Stimulated activated CD4-positive, alpha-beta T cell treated with anti-CD3 and anti-CD28 coated beads, Interleukin-15, amount 100 ng/mL, for 48 hours (primary cell): ENCODE measurements around the gene WDR5.

Experiments
- DNase-seq, 2 donors: peaks; one replicate each; pipeline ENCODE4 v3.0.0-alpha.2; 2020; ENCODE audit warnings: low read depth in 2 of 2

WDR5 gene

DNA sequence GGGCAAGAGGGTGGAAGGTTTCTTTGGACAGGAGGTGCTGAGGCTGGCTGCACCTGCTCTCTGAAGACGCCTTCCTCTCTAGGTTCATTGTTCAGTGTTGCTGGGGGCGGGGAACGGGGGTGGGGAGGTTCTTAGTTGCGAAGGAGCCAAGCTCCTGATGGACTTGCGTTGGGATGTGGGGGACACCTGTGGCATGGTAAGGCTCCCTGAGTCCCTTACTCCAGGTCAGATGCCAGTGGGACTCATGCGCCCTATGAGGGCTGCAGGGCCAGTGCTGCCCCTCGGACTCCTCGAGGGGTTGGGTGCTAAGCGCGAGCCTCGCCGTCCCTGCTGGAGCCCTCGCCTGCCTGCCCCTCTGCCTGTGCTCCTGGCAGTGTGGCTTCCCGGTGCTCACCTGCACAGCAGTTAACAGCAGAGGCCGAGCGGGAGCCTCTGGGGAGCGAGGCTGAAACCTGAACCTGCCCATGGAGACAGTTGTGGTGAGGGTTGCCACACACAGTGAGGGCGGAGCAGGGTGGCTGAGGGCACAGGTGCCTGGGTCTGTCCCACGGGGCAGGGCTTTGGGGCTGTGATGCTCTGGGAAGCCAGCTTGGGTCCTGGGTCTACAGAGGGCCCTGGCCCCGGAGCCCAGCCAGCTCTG lies 23.0 kb downstream of the WDR5 start:
- no peak for DNase-seq

DNA sequence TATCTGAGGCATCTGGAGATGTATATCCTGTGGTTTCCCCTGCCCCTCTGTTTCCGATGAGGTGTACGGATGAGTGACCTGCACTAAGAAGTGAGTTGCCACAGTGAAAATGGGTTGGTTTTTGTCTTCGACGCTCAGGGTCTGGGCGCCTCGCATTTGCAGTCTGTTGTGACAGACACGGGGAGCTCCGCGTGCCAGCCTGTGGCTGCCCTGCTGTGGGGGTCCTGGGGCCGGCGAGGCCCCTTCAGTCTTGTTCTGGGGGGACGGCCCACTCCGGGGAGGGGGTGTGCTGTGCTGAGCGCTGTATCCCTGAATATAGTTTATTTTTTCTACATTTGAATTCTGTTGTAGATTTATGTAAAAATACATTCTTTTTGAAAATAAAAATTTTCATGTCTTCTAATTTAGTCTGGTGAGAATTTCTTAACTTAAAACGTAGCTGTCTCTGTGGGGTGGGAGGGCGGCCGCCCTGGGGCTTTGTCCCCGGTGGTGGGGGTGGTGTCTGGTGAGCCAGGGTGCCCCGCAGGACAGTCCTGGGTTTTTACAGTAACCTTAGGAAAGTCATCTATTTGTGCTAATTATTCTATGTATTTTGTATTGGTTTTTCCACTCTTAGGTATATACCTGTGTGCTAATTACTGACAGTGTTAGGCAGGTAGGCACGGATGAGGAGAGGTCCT lies 23.8 kb downstream of the WDR5 start:
- no peak for DNase-seq

DNA sequence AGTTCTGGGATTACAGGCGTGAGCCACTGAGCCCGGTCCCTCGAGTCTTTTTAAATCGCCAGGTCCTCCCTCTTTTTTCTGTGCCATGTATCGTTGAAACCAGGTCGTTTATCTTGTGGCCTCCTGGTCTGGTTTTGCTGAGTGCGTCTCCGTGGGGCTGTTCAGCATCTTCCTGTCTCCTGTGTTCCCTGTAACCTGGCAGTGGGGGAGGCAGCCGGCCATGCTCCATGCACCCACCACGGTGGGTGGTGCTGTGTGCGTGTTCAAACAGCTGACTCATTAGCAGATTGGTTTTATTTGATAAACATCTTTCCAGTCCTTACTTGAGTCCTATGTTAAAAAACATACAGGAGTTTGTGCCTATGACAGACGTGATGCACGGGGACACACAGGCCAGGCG lies 25.8 kb downstream of the WDR5 start:
- DNase-seq = no peak

DNA sequence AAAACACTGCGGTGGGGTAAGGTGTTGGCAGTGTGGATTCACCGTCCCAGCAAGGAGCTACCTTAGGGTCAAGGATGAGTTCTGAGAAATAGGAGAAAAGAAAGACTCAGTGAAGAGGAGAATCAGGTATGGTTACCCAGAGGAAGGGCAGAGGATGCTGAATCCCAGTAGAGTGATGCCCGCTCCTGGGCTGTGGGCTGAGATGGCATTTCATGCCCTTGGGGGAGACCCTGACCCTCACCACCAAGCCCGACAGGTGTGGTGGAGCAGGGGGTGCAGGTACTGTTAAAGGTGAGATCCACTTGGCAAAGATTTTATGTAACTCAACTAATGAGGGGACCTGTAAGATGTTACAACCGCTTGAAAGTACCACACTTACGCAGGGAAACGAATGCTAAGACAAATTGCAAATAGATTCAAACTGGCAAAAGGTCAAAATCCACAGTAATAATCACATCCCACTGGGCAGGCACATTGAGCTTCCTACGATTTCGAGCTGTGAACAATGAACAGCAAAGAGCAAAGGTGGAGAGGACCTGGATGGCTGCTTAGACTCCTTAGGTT lies 26.4 kb downstream of the WDR5 start:
- DNase-seq = no peak

DNA sequence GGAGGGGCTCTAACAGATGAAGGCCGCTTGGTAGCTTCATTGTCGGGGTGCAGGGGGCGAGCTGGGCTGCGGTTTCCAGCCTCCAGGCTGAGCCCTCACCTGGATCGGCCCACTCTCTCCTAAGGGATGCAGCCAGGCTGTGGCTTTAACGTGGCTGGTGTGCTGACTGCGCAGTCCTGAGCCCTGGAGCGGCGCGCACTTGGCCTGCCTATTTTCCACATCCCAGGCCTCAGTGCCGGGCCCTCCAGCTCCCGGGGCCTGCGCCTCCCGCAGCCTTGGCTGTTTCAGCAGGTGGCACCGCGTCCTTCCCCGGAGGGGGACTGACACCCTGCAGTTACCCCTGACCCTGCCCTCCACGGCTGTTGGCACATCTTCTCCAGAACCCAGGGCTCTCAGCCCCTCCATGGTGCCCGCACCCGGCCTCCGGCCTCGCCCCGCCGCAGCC lies 27.1 kb downstream of the WDR5 start:
- DNase-seq = no peak

DNA sequence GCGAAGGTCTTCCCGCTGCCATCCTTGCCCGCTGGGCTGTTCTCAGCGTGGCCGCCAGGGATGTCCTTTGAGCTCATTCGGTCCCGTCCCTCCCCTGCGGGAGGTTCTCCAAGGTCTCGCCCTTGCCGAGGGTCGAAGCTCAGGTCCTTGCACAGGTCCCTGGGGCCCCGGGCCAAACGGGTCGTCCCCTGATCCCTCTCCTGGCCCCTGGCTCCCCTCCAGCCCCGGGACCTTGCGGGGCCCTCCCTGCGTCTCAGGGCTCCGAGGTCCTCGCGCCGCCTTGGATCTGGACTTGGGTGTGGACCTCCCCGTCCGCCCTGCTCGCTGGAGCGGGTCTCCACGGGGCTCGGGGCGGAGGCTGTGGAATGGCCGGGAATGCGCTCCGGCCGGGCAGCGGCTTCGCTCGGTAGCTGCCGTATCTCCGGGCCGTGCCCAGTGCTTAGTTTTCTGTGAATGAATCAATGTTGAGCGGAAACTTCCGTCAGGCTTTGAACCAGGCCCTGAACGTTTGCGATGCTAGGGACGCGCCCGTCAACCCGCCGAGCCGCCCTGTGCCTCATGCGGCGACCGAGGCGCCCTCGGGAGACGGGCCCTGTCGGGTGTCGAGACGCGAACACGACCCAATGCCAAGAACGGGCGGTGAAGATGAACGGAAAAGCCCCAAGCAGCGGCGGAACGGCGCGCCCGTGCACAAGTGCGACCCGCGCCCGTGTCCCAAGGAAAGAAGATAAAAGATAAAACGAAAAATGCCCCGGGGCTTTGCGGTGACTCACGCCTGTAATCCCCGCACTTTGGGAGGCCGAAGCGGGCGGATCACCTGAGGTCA lies 27.7 kb downstream of the WDR5 start:
- peak; percentile 58 to 60 for DNase-seq

DNA sequence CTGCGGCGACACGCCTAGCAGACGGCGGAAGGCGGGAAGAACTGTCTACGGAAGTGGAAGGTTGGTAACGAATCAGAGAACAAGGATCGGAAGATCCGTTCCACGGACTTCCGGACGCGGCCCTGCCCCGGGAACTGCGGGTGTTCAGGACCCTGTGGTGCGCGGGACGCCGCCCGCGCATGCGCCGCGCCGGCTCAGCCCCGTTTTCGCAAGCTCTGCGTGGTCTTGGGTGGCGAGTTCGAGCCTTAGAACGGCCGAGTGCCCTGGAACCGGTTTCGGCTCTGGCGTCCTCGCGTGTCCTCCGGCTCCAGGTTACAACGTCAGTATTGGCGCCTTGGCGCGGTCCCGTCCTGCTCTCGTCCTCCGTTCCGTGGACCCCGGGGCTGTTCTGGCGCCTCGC lies 29.0 kb downstream of the WDR5 start:
- no peak for DNase-seq

DNA sequence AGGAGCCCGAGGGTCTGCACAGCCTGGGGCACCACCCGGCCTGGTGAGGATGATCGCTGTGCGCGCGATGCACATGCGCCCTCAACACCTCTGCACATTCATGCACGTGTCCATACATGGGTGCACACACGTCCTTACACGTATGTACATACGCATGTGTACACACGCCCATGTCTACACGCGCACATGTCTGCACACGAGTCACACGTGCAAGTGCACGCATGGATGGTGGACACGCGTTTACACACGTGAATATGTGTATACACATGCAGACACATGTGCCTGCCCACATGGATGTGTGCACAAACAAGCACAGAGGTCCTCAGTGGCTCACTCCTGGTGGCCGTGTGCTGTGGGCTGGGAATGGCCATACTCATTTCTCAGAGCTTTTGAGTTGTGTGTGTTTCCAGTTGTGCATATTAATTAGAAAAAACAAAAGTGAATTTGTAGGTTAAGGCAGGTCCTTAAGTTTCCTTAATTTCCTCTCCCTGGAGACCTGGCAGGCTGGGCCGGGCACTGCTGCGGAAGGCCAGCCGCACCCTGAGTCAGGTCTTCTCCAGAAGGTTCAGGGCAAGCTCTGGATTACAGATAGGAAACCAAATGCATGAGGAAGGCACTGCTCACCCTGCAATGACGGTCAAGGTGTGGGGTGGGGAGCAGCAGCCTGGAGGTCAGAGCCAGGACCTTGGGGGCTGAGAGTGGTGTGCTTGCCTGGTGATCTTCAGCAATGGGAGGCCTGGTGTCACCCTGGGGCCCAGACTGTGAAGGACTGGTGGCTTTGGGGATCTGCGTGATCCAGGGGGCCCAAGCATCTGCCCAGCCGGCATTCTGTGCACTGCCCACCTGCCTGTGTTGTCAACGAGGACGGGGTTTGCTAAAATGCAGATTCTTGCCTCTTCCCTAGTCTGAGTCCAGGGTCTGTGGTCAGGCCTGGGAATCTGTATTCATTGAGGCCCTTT lies 29.8 kb downstream of the WDR5 start:
- DNase-seq = peak; percentile 9 to 48

DNA sequence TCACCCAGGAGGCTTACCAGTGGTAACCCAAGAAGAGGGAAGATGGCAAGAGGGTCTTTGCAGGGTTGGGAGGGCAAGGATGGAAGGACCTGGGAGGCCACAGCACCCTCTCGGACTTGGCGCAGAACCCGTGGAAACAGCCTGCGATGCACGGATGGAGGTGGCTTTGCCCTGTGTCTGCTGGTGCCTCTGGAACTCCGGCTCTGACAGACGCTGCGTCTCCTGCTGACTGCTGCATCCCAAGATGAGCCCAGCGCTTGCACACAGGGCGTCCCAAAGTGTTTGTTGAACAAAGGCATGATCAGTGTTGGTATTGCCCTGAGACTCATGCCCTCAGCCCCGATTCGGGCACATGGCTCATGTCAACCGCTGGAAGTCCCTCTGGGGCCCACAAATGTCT lies 30.5 kb downstream of the WDR5 start:
- DNase-seq = no peak

DNA sequence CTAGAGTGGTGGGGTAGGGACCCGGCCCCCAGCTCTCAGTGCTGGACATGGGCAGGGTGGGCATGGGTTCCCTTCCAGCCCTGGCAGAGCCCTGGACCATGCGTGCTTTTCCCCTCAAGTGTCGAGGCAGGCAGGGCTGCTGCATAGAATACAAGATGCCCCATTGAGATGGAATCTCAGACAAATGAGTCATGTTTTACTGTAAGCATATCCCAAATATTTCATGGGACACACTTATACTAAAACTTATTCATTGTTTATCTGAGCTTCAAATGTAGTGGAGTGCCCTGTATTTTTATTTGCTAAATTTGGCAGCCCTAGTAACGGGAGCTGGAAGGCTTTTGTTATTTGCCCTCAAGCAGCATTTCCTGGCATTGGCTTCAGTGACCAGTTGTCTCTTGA lies 31.6 kb downstream of the WDR5 start:
- no peak for DNase-seq

DNA sequence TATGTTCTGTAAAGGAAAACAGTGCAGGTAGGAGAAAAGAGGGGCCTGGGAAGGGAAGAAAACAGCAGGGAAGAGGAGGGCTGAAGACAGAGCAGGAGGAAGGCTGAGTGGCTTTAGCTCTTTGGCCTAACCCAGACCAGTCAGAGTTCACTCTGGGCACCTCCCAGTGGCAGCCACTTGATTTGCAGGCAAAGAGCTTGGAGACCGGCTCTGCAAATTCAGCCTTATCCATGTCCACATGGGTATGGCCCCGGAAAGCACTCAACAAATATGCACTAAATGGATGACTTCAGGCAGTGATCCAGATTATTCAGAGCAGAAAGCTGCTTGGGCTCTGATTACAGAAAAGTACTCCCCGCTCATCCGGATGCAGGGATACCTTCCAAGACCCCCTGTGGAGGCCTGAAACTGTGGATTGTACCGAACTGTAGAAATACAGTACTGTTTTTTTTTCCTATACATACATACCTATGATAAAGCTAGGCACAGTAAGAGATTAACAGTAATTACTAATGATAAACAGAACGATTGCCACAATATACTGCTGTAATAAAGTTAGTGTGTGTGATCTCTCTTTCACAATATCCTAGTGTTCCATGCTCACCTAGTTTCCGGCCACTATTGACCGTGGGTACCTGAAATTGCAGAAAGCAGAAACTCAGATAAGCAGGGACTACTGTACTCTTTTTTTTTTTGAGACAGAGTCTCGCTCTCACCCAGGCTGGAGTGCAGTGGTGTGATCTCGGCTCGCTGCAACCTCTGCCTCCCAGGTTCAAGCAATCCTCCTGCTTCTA lies 33.1 kb downstream of the WDR5 start:
- DNase-seq = no peak

DNA sequence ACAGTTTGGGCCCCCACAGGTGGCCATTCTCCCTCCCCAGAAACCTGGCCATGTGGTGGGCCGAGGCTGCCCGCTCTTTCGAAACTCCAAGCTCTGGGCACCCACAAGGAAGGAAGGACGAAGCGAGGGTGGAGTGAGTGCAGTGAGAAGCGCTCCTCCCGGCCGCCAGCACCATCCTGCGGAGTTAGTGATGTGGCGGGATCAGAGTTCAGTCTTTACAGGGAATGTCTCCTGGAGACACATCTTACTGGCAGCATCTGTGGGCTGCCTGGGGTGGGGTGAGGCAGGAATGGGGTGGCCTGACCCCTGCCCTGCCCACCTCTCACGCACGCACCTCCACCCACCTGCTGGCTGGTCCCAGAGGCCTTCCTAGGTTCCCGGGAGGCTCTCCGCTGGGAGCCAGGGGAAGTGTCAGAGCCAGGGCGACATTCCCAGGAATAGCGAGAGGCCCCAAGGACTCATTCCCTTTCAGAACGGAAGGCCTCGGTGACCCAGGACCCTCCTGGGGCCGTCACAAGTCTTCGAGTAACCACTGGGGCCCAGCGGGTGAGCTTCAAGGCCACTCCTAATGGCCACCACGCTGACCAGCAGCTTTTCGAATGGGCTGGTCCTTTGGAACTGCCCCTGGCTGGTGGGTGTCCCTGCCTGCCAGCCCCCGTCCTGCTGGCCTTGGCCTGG lies 34.0 kb downstream of the WDR5 start:
- DNase-seq = no peak

DNA sequence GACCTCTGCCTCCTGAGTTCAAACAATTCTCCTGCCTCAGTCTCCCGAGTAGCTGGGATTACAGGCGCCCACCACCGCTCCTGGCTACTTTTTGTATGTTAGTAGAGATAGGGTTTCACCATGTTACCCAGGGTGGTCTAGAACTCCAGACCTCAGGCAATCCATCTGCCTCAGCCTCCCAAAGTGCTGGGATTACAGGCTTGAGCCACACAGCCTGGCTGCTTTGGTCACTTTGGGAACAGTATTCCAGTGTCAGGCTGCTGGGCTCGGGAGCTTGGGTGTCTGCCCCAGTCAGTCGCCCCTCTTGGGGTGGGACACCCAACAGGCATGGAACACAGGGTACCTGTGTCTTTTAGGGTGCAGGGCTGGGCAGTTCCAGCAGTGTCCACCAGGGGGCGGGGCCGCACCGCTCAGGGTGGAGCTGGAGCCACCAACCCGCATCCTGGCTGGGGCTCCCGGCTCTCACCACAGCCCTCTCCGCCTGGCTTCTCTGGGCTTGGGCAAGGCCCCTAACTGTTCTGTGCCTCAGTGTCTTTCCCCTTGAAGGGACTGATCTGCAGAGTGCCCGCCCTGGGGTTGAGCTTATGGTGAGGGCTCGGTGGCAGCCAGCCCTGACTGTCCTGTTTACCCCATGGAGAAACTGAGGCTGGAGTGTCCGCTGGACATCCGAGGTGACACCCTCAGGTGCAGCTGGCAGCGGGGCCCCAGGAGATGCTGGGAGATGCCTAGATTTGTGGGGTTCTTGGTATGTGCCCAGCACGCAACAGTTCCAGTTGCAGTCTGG lies 34.8 kb downstream of the WDR5 start:
- no peak for DNase-seq

DNA sequence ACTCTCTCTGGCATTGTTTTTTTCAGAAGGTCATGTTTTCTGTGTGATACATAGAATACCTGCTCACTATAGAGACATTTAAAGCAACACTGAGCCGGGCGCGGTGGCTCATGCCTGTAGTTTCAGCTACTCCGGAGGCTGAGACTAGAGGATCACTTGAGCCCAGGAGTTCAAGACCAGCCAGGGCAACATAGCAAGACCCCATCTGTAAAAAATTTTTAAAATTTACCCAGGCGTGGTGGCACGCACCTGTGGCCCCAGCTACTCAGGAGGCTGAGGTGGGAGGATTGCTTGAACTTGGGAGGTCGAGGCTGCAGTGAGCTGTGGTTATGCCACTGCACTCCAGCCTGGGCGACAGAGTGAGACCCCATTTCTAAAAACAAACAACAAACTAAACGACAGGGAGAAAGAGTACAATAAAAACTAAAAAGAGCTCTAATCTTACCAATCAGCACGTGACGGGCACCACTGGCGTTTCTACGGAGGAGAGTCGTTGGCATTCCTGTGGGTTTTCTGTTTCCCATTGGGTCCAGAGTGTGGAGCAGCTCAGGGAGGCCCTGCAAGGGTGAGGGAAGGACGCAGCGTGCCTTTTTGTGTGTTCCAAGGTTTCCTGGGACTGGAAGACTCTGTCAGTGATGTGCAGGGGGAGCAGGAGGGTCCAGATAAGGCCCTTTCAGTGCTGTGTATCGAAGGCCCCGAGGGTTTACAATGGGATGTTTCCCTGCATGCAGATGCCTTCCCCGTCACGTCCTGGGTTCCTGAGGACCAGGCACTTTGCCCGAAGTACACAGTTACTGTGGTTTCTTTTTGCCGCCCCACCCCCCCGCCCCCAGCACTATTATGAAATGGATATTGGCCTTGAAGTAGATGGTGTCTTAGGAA lies 35.7 kb downstream of the WDR5 start:
- DNase-seq = no peak

DNA sequence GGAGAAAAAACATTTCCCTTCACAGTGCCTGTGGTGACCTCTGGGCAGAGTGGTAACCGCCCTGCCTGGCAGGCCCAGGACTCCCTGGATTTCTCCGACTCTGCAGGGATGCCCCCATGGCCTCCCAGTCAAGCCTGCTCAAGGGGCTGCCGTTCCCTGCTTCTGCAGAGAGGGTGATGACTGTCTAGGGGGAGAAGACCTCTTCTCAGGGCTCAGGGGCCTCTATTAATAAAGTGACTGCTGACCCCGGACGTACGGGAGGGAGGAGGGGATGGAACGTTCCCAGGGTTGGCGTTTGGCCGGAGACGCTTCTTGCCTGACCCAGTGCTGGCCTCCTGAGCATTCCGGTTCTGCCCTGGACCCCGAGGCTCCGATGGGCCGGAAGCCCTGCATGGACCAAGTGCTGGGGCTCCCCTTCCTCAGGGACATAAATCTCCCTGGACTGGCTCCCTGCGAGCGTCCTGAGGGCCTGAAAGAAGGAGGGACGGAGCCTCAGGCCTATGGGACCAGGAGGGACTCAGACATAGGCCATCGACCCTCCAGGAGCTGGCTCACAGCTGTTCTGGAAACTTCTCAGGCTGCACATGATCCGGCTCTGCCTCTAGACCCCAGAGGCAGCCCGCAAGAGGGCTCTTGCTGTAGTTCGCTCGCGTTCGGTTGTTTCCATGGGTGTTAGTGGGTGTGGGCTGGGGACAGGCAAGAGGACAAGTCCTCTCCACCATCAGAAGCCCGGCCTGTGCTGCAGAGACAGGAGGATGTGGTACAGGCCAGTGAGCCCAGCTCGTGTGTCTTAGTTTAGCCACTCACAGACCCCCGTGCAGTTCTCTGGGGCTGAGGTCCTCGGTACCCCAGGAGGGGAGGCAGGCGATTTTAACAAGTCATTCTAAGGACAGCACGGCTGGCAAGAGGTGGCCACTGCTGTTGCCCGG lies 36.6 kb downstream of the WDR5 start:
- no peak for DNase-seq

DNA sequence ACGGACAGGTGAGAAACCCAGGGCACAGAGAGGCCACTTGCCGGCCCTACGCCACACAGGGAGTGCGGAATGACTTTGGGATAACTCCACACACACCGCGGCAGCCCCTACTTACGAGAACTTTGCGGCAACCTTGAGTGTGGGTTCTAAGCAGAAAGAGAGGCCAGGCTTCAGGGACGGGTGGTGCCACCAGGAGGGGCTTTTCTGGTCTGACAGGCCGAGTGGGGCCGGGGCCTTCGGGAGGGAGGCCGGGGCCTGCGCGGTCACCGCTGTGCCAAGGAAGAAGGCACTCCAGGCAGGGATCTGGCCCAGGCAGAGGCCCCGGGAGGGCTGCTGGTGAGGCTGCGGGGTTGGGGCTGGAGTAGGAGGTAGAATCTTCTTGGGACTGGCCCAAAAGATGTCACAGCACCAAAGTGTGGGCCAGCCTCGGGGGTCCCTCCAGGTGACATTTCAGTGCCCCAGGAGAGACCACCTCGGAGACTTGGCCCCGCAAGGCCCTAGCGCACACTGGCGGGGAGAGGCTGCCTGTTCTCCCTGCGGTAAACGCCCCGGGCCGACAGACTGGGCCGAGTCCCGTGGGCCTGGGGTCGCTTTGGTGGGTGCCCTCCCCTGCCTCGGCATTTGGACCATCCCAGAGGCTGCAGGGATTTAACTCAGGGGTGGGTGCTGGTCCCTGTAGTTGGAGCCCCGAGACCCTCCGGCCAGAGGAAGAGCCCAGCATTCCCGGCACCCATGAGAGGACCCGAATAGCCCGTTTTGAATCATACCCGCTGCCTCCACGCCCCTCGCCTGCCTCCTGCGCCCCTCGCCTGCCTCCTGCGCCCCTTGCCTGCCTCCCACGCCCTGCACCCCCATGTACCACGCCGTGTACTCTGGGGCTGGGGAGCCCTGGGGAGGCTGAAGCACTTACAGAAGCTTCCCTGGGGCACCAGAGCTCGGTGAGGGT lies 37.5 kb downstream of the WDR5 start:
- DNase-seq = no peak
